HepG2 (cell line): ENCODE results near the gene SPATA7. TPM values are rescaled to one million over a fixed set of nuclear protein-coding genes. Genes with fewer than 3 reads are reported as not detected.

Experiments used
- CBX5 ChIP-seq: sonication (generic); formaldehyde crosslinking; IDR thresholded peaks from 2 replicates; pipeline ENCODE4 v1.4.0; 2020; ENCODE audit warnings: missing genetic modification reagents, borderline replicate concordance
- GPBP1L1 ChIP-seq: sonication (generic); formaldehyde crosslinking; IDR thresholded peaks from 2 replicates; pipeline ENCODE4 v1.5.0; 2020; ENCODE audit warnings: mild to moderate bottlenecking, missing genetic modification reagents
- SOX5 ChIP-seq: IDR thresholded peaks from 2 replicates; pipeline ENCODE4 v1.6.1; 2016; ENCODE audit warnings: borderline replicate concordance
- SRSF4 ChIP-seq: fragments of 200-400 bp; formaldehyde crosslinking; IDR thresholded peaks from one replicate; pipeline ENCODE4 v1.6.1; 2018; ENCODE audit warnings: mild to moderate bottlenecking, low read depth, low read length, moderate library complexity; ENCODE audit not compliant: poor library complexity, severe bottlenecking
- TCF12 ChIP-seq, 2 experiments: fragments of 450-650 bp in 1 of 2; sonication (generic) in 1 of 2; formaldehyde crosslinking in 1 of 2; IDR thresholded peaks; 2 replicates each; pipeline versions ENCODE4 v1.6.1 to v1.8.0; 2017 to 2022; ENCODE audit warnings: antibody characterized with exemption in 1 of 2, mild to moderate bottlenecking in 1 of 2, missing genetic modification reagents in 1 of 2, moderate library complexity in 1 of 2
- THRA ChIP-seq: sonication (generic); formaldehyde crosslinking; IDR thresholded peaks from 2 replicates; pipeline ENCODE4 v1.4.0; 2020; ENCODE audit warnings: missing genetic modification reagents, borderline replicate concordance
- ZHX2 ChIP-seq, 2 experiments: sonication (generic) in 1 of 2; formaldehyde crosslinking in 1 of 2; IDR thresholded peaks; 2 replicates each; pipeline versions ENCODE4 v1.6.1 to v1.9.0; 2014 to 2022; ENCODE audit warnings: antibody characterized with exemption in 1 of 2, borderline replicate concordance in 1 of 2, inconsistent platforms in 1 of 2, low read depth in 1 of 2, missing genetic modification reagents in 1 of 2
- ZNF34 ChIP-seq: sonication (generic); formaldehyde crosslinking; IDR thresholded peaks from 2 replicates; pipeline ENCODE4 v1.4.0; 2020; ENCODE audit warnings: mild to moderate bottlenecking, missing genetic modification reagents, borderline replicate concordance
- ZNF589 ChIP-seq: sonication (generic); formaldehyde crosslinking; conservative IDR thresholded peaks from 2 replicates; pipeline ENCODE4 v1.8.0; 2022; ENCODE audit warnings: mild to moderate bottlenecking, moderate library complexity, missing genetic modification reagents
- polyA plus RNA-seq, 8 experiments: library from polyadenylated mRNA; depleted of rRNA in 3 of 8; stranded (reverse) in 7 of 8; unstranded in 1 of 8; fragments of >200 nt; fragmentation: Illumina TruSeq in 4 of 8; extraction: Trizol in 4 of 8; gene quantifications; 2 replicates each; pipeline versions ENCODE4 v1.2.1 to v1.2.3, GENCODE V29; 2011 to 2016; ENCODE audit warnings: low read depth in 4 of 8, missing spikeins in 1 of 8, mixed read lengths in 1 of 8; ENCODE audit not compliant: insufficient read depth in 1 of 8
- total RNA-seq, 5 experiments: library from RNA; depleted of rRNA; stranded (reverse); fragments of >200 nt; fragmentation: Illumina TruSeq; extraction: Trizol; gene quantifications; 2 replicates each; pipeline ENCODE4 v1.2.3, GENCODE V29; 2016; ENCODE audit warnings: low read depth in 1 of 5
- TF ChIP-seq, protein P1 (sequence below): sonication (generic); formaldehyde crosslinking; IDR thresholded peaks from 2 replicates; pipeline ENCODE4 v1.5.1; 2020; ENCODE audit warnings: mild to moderate bottlenecking, missing genetic modification reagents

The SPATA7 gene
- total and polyA plus RNA-seq, 2 of the 13 experiments (the other 11 are each of a cell fraction or from before 2014, with no cell fraction given), result 3.6 to 5.5 TPM

GRCh38 chr14:88385212-88386101 lies at the start of gene SPATA7 (continued):
- TF ChIP-seq, protein P1, sequence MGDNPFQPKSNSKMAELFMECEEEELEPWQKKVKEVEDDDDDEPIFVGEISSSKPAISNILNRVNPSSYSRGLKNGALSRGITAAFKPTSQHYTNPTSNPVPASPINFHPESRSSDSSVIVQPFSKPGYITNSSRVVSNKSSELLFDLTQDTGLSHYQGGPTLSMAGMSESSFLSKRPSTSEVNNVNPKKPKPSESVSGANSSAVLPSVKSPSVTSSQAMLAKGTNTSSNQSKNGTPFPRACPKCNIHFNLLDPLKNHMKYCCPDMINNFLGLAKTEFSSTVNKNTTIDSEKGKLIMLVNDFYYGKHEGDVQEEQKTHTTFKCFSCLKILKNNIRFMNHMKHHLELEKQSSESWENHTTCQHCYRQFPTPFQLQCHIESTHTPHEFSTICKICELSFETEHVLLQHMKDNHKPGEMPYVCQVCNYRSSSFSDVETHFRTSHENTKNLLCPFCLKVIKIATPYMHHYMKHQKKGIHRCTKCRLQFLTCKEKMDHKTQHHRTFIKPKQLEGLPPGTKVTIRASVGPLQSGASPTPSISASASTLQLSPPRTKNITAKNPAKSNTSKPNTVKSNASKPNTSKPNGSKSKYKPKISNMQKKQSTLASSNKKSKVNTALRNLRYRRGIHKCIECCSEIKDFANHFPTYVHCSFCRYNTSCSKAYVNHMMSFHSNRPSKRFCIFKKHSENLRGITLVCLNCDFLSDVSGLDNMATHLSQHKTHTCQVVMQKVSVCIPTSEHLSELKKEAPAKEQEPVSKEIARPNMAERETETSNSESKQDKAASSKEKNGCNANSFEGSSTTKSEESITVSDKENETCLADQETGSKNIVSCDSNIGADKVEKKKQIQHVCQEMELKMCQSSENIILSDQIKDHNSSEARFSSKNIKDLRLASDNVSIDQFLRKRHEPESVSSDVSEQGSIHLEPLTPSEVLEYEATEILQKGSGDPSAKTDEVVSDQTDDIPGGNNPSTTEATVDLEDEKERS (CRISPR knock-in tag), result no peak
- TF ChIP-seq CBX5 (CRISPR knock-in tag), result no peak
- no peak for TF ChIP-seq ZNF34 (CRISPR knock-in tag)
- peak; percentile 55 for TF ChIP-seq THRA (CRISPR knock-in tag)
- TF ChIP-seq SRSF4, result no peak
- TF ChIP-seq TCF12 (IDR thresholded peaks at IDR 0.05), result no peak
- no peak for TF ChIP-seq TCF12 (CRISPR knock-in tag; IDR thresholded peaks at IDR 0.05)
- no peak for TF ChIP-seq ZNF589
- TF ChIP-seq GPBP1L1, result no peak
- TF ChIP-seq SOX5, result peak; percentile 45; the same call in 1 of the 2 replicates
- peak; percentile 43; the same call in 1 of the 2 replicates for TF ChIP-seq ZHX2 (IDR thresholded peaks at IDR 0.05; ENCODE audit: low read depth)
- TF ChIP-seq ZHX2 (CRISPR knock-in tag; IDR thresholded peaks at IDR 0.05; ENCODE audit: borderline replicate concordance), result no peak
